Ishikawa (cell line): ENCODE measurements around the gene MLC1.

ENCODE experiments used
- CEBPB ChIP-seq: IDR thresholded peaks from 2 replicates; pipeline ENCODE4 v1.6.1; 2012
- CREB1 ChIP-seq: IDR thresholded peaks from 2 replicates; pipeline ENCODE4 v1.6.1; 2012; ENCODE audit warnings: low read depth
- EGR1 ChIP-seq: IDR thresholded peaks from 2 replicates; pipeline ENCODE4 v1.6.1; 2012
- EP300 ChIP-seq: IDR thresholded peaks from 2 replicates; pipeline ENCODE4 v1.6.1; 2012; ENCODE audit warnings: borderline replicate concordance
- FOXM1 ChIP-seq: IDR thresholded peaks from 2 replicates; pipeline ENCODE4 v1.6.1; 2012; ENCODE audit warnings: low read depth, borderline replicate concordance
- NFIC ChIP-seq: IDR thresholded peaks from 2 replicates; pipeline ENCODE4 v1.6.1; 2012
- RAD21 ChIP-seq: IDR thresholded peaks from 2 replicates; pipeline ENCODE4 v1.6.1; 2012; ENCODE audit warnings: low read depth
- TAF1 ChIP-seq: IDR thresholded peaks from 2 replicates; pipeline ENCODE4 v1.6.1; 2012; ENCODE audit warnings: low read depth, mild to moderate bottlenecking
- TCF12 ChIP-seq: IDR thresholded peaks from 2 replicates; pipeline ENCODE4 v1.6.1; 2012; ENCODE audit warnings: low read depth
- TEAD4 ChIP-seq: IDR thresholded peaks from 2 replicates; pipeline ENCODE4 v1.6.1; 2012
- YY1 ChIP-seq: IDR thresholded peaks from 2 replicates; pipeline ENCODE4 v1.6.1; 2012; ENCODE audit warnings: low read depth
- ZBTB7A ChIP-seq: IDR thresholded peaks from 2 replicates; pipeline ENCODE4 v1.6.1; 2012; ENCODE audit warnings: low read depth
- TF ChIP-seq, protein P1 (sequence below): IDR thresholded peaks from 2 replicates; pipeline ENCODE4 v1.6.1; 2012
- TF ChIP-seq, protein P2 (sequence below): IDR thresholded peaks from 2 replicates; pipeline ENCODE4 v1.6.1; 2012; ENCODE audit warnings: low read depth, mild to moderate bottlenecking
- TF ChIP-seq, protein P3 (sequence below): IDR thresholded peaks from 2 replicates; pipeline ENCODE4 v1.6.1; 2012

MLC1 gene

DNA sequence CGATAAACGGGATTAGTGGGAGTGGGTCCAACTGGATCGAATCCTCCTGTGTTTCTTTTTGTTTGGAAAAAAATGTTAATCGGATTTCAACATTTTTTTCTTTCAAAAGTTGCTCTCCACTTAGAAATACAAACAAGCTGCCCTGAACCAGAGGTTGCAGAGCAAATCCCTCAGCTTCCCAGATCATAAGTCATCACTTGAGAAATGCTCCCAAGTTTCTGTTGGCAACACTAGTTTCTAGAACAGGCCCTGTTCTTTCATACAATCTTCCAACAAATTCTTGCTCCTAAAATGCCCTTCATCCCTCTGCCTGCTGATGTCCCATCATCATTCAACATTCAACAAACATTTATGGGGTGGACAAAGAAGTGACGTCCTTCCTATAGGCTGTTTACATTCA is 1.3 kb upstream of the MLC1 start:
- no peak for TF ChIP-seq TEAD4
- no peak for TF ChIP-seq YY1
- no peak for TF ChIP-seq EP300
- no peak for TF ChIP-seq CREB1
- TF ChIP-seq NFIC: no peak
- no peak for TF ChIP-seq ZBTB7A
- TF ChIP-seq, protein P1, sequence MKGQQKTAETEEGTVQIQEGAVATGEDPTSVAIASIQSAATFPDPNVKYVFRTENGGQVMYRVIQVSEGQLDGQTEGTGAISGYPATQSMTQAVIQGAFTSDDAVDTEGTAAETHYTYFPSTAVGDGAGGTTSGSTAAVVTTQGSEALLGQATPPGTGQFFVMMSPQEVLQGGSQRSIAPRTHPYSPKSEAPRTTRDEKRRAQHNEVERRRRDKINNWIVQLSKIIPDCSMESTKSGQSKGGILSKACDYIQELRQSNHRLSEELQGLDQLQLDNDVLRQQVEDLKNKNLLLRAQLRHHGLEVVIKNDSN: no peak
- no peak for TF ChIP-seq EGR1
- TF ChIP-seq RAD21: no peak
- TF ChIP-seq FOXM1: no peak
- no peak for TF ChIP-seq CEBPB
- no peak for TF ChIP-seq TAF1

DNA sequence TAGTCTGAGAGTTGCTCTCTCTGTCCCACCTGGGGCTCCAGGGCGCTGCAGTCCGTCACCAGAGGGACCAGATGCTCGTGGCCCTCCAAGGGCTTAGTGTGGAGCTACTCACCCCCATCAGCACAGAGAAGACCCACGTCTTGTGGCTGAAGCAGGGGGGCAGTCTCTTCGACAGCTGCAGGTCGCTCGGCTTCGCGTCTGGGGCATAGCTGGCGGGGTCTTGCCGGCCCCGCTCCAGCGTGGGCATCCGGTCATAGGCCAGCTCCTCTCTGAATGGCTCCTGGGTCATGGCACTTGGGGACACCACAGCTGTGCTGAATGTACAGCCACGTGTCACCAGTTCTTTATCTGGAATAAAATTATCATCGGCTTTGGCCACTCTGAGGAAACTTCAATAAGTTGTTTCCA is 608 bp downstream of the MLC1 start:
- no peak for TF ChIP-seq CREB1
- no peak for TF ChIP-seq NFIC
- no peak for TF ChIP-seq TEAD4
- TF ChIP-seq YY1: no peak
- TF ChIP-seq FOXM1: no peak
- TF ChIP-seq, protein P2, sequence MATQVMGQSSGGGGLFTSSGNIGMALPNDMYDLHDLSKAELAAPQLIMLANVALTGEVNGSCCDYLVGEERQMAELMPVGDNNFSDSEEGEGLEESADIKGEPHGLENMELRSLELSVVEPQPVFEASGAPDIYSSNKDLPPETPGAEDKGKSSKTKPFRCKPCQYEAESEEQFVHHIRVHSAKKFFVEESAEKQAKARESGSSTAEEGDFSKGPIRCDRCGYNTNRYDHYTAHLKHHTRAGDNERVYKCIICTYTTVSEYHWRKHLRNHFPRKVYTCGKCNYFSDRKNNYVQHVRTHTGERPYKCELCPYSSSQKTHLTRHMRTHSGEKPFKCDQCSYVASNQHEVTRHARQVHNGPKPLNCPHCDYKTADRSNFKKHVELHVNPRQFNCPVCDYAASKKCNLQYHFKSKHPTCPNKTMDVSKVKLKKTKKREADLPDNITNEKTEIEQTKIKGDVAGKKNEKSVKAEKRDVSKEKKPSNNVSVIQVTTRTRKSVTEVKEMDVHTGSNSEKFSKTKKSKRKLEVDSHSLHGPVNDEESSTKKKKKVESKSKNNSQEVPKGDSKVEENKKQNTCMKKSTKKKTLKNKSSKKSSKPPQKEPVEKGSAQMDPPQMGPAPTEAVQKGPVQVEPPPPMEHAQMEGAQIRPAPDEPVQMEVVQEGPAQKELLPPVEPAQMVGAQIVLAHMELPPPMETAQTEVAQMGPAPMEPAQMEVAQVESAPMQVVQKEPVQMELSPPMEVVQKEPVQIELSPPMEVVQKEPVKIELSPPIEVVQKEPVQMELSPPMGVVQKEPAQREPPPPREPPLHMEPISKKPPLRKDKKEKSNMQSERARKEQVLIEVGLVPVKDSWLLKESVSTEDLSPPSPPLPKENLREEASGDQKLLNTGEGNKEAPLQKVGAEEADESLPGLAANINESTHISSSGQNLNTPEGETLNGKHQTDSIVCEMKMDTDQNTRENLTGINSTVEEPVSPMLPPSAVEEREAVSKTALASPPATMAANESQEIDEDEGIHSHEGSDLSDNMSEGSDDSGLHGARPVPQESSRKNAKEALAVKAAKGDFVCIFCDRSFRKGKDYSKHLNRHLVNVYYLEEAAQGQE: no peak
- TF ChIP-seq TCF12: no peak
- no peak for TF ChIP-seq EGR1
- no peak for TF ChIP-seq TAF1
- no peak for TF ChIP-seq ZBTB7A
- TF ChIP-seq RAD21: no peak
- no peak for TF ChIP-seq CEBPB
- TF ChIP-seq, protein P1: no peak
- TF ChIP-seq, protein P3, sequence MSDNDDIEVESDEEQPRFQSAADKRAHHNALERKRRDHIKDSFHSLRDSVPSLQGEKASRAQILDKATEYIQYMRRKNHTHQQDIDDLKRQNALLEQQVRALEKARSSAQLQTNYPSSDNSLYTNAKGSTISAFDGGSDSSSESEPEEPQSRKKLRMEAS: no peak
- no peak for TF ChIP-seq EP300

DNA sequence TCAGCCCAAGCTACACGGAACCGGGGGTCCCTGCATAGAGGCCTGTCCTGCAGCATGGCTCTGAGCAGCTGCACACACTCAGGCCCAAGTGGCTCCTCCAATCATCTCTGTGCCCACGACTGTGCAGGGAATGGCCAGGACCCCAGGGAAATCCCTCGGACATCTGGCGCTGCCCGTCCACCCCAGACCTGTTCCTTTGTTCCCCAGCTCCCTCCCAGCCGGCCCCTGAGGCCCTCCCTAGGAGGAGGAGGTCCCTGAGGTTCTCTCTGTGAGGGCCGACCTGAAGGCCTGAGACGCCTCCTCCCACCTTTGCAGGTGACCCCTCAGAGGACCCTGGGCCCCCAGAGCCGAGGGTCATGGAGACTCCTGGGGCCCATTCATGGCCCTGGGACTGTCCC is 1.1 kb downstream of the MLC1 start:
- TF ChIP-seq EP300 (no peak), EGR1 (no peak), FOXM1 (no peak), YY1 (no peak), CEBPB (no peak), RAD21 (no peak), ZBTB7A (no peak), TAF1 (no peak), CREB1 (no peak), TEAD4 (no peak), NFIC (no peak), TCF12 (no peak)
- TF ChIP-seq, protein P2: no peak
- TF ChIP-seq, protein P1: no peak
- TF ChIP-seq, protein P3: no peak

DNA sequence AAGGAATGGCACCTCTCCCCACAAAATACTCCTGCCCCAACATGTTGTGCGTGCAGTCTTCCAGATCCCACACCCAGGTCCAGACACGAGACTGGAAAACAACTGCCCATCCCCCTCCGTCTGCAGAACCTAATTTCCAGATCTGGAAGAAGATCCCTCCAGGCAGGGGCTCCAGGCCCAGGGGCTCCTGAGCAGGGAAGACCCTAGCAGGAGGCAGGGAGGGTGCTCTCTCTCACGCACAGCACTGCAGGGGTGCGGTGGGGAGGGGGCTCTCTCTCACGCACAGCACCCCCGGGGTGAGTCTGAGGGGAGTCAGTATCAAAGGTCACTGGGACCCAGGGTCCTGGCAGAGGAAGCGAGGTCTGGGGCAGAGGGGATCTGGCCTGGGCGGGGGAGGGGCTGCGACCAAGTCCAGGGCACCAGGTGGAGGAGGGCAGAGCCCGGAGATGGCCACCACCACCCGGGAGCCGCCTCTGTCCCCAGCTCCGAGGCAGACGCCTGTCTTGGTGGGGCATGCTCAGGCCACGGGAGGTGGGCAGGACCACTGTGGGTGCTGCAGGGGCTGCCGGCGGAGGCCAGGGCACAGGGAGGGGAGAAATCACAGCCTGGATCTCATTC is 1.7 kb downstream of the MLC1 start:
- TF ChIP-seq CEBPB: no peak
- TF ChIP-seq RAD21: no peak
- no peak for TF ChIP-seq TAF1
- TF ChIP-seq, protein P3: no peak
- no peak for TF ChIP-seq YY1
- TF ChIP-seq NFIC: no peak
- TF ChIP-seq ZBTB7A: no peak
- no peak for TF ChIP-seq CREB1
- no peak for TF ChIP-seq TCF12
- TF ChIP-seq TEAD4: no peak
- TF ChIP-seq, protein P1: no peak
- TF ChIP-seq EP300: no peak
- TF ChIP-seq EGR1: no peak
- TF ChIP-seq, protein P2: no peak
